ENCODE measurements around the gene SPDYA.

DNA sequence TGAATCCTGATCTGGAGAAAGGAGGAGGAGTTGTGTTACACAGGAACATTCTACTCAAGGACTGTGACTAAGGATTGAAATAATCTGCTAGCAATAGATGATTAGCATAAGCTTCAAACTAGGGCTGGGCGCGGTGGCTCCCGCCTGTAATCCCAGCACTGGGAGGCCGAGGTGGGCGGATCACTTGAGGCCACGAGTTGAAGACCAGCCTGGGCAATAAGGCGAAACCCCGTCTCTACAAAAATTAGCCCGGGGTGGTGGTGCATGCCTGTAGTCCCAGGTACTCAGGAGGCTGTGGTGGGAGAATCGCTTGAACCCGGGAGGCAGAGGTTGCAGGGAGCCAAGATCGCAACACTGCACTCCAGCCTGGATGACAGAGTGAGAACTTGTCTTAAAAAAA is 58.0 kb downstream of the SPDYA start:
- TF ChIP-seq, protein P1, sequence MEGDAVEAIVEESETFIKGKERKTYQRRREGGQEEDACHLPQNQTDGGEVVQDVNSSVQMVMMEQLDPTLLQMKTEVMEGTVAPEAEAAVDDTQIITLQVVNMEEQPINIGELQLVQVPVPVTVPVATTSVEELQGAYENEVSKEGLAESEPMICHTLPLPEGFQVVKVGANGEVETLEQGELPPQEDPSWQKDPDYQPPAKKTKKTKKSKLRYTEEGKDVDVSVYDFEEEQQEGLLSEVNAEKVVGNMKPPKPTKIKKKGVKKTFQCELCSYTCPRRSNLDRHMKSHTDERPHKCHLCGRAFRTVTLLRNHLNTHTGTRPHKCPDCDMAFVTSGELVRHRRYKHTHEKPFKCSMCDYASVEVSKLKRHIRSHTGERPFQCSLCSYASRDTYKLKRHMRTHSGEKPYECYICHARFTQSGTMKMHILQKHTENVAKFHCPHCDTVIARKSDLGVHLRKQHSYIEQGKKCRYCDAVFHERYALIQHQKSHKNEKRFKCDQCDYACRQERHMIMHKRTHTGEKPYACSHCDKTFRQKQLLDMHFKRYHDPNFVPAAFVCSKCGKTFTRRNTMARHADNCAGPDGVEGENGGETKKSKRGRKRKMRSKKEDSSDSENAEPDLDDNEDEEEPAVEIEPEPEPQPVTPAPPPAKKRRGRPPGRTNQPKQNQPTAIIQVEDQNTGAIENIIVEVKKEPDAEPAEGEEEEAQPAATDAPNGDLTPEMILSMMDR (IDR thresholded peaks at IDR 0.05): no peak
- TF ChIP-seq POLR2A (IDR thresholded peaks at IDR 0.05) (no peak), POLR2AphosphoS5 (IDR thresholded peaks at IDR 0.05) (no peak), EP300 (IDR thresholded peaks at IDR 0.05) (no peak)

Data from suprapubic skin (tissue), 4 donors.